ENCODE data around the gene ADCYAP1R1. TPM values are rescaled to one million over a fixed set of nuclear protein-coding genes. Genes with fewer than 3 reads are reported as not detected.

Gene ADCYAP1R1
- total RNA-seq, 1 donor from 2014 or later: not detected

DNA sequence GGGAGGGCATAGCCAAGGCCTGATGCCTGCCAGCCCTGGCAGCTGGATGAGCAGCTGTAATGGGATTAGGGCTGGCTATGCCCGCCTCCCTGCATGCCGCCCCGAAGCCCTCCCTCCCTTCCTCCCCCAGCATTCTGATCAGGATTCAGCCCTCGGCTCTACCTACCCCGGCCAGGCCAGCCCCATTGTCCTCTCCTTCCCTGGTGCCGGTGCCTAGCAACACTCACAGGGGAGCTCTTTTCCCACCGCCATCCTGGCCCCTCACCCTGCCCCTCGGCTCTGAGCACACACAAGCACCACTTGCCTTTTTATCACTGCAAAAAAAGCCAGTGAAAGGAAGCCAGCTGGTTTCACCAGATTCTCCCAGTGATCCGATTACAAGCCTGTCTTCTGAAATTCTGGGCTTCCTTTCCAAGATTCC is 9.0 kb upstream of the ADCYAP1R1 start:
- no peak for FAIRE-seq
- no peak for TF ChIP-seq CTCF (IDR thresholded peaks at IDR 0.05; ENCODE audit: insufficient read depth, low read length, severe bottlenecking)
- Histone ChIP-seq H3K4me3 (ENCODE audit: low read depth, low read length) (no peak overlapping the region), H3K36me3 (ENCODE audit: control insufficient read depth, insufficient read depth, low read length) (no peaks in the 10 kb centered on the region), H3K27me3 (ENCODE audit: control insufficient read depth, insufficient read depth, low read length) (no peaks in the 10 kb centered on the region)
- DNase-seq (ENCODE audit: low read depth): no peak

GRCh38 chr7:31044529-31044928 is 7.6 kb upstream of the ADCYAP1R1 start:
- no peak for DNase-seq (ENCODE audit: low read depth)
- TF ChIP-seq CTCF (IDR thresholded peaks at IDR 0.05; ENCODE audit: insufficient read depth, low read length, severe bottlenecking): no peak
- Histone ChIP-seq H3K36me3 (ENCODE audit: control insufficient read depth, insufficient read depth, low read length) (no peaks in the 10 kb centered on the region), H3K4me3 (ENCODE audit: low read depth, low read length) (no peak overlapping the region), H3K27me3 (ENCODE audit: control insufficient read depth, insufficient read depth, low read length) (no peaks in the 10 kb centered on the region)
- no peak for FAIRE-seq

DNA sequence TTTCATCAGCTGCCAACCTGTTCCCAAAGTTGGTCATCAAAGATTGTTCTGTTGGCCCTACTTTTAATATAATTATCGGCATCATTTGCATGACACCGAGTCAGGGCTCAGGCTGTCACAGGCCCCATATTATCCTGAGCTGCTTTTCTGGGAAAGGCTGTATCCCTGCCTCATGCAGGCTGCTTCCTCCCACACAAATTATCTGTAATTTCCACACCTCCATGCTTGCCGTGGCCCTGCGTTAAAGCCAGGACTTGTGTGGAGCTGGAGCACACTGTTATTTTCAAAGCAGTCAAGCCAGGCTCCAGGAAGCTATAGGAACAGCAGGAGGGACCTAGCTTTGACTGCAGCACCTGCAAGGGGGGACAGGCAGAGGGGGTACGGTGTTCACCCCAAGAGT is 5.4 kb upstream of the ADCYAP1R1 start:
- no peak for TF ChIP-seq CTCF (IDR thresholded peaks at IDR 0.05; ENCODE audit: insufficient read depth, low read length, severe bottlenecking)
- FAIRE-seq: no peak
- Histone ChIP-seq H3K4me3 (ENCODE audit: low read depth, low read length) (no peak overlapping the region), H3K27me3 (ENCODE audit: control insufficient read depth, insufficient read depth, low read length) (peaks cover 8% of the 10 kb centered on the region), H3K36me3 (ENCODE audit: control insufficient read depth, insufficient read depth, low read length) (no peaks in the 10 kb centered on the region)
- DNase-seq (ENCODE audit: low read depth): no peak

DNA sequence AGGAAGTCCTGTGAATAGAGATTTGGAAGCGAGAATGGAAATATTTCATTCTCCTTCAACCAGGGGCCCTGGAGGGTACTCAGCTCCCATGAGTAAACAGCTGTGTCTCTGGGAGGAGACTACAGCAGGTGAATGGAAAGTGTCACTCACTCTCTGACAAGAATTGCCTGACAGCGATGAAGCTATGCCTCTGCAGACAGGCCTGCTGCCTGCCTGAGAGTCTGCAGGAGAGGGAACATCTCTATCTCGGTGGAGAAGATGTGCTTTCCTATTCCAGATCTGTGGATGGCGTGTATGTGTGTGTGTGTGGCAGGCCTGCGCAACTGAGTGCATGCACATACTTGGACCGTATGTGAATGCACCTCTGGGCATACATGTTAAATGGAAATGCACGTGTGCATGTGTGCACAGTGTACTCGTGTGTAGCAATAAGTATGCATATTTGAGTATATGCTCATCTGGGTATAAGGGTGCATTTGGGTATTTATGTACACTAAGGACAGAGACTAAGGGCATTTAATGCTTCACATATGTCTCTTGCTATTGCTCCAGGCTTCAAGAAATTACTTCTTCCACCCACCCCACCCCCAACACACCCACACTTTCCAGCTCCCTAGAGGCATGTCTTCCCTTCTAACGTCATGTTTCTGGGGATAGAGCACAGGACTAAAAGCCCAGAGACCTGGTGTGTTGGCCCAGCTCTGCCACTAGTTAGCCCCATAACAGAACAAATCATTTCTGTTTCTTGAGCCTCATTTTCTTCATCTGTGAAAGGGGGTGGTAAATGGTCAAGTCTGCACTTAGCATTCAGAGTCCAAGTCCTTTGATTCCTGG is 4.6 kb upstream of the ADCYAP1R1 start:
- no peak overlapping the region for H3K4me3 ChIP-seq (ENCODE audit: low read depth, low read length)
- TF ChIP-seq CTCF (IDR thresholded peaks at IDR 0.05; ENCODE audit: insufficient read depth, low read length, severe bottlenecking): no peak
- FAIRE-seq (no peak), DNase-seq (ENCODE audit: low read depth) (no peak)
- H3K36me3 ChIP-seq (ENCODE audit: control insufficient read depth, insufficient read depth, low read length): no peaks in the 10 kb centered on the region
- H3K27me3 ChIP-seq (ENCODE audit: control insufficient read depth, insufficient read depth, low read length): peaks cover 10% of the 10 kb centered on the region

DNA sequence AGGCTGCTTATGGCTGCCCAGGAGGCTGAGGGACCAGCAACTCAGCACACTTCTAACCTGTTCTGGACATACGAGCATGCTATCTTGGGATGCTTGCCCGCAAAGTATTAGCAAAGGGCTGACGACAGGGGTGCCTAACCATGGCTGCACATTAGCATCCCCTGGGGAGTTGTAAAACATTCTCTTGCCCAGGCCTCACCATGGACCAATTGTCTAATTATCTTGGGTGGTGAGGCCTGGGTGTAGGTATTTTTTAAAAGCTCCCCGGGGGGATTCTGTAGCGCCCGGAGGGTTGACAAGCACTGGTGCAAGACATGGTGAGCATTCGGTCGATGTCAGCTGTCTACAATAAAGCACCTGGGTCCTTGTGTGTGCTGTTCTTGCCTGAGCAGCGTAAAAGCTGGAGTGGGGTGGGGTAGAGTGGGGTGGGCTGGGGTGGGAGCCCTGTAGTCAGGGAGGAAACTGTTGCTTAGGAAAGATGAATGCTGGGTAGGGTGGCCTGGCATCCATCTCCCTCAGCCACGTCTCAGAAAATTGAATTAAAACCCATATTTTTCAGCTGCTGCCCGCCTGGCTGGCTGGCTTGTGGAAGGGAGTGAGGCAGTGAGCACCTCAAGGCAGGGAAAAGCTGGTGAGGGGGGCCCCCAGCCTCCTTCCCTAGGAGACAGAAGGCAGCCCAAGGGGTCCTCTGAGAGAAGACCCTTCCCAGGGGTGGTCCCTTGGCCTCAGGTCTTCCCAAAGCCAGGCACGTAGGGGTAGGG is 2.9 kb upstream of the ADCYAP1R1 start:
- DNase-seq (ENCODE audit: low read depth): no peak
- no peak for FAIRE-seq
- H3K27me3 ChIP-seq (ENCODE audit: control insufficient read depth, insufficient read depth, low read length): peaks cover 20% of the 10 kb centered on the region
- no peak overlapping the region for H3K4me3 ChIP-seq (ENCODE audit: low read depth, low read length)
- TF ChIP-seq CTCF (IDR thresholded peaks at IDR 0.05; ENCODE audit: insufficient read depth, low read length, severe bottlenecking): no peak
- no peaks in the 10 kb centered on the region for H3K36me3 ChIP-seq (ENCODE audit: control insufficient read depth, insufficient read depth, low read length)

Measured in bronchial epithelial cell (primary cell).